Anterior cingulate cortex (tissue), 58 donors: Measurements from ENCODE around the gene ESD.
A peak's percentile ranks its signal among the peaks of the same experiment; 100 is the strongest.
"Not testable (repeated sequence)": the region's sequence is repeated elsewhere in the genome, so short reads cannot be mapped to it uniquely, and the experiment has no call there.

Source experiments
- DNase-seq, 58 donors: peaks; one replicate each; lab custom pipeline; 2025; lab: John Stamatoyannopoulos, UW

The ESD gene

DNA sequence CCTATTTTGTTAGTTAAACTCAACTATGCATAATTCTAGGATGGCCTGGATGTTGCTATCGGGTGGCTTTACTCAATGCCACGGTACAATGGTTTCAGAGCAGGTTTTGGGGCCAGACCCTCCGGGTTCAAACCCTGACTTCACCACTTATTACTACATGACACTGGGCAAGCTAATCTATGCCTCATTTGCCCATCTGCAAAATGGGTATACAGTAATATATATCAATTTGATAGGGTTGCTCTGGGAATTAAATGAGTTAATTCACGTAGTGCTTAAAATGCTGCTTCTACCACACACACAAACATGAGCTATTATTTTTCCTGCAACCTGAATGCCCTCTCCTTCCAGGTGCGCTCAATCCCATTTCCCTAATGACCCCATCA lies 839 bp downstream of the ESD start:
- no peak for DNase-seq

DNA sequence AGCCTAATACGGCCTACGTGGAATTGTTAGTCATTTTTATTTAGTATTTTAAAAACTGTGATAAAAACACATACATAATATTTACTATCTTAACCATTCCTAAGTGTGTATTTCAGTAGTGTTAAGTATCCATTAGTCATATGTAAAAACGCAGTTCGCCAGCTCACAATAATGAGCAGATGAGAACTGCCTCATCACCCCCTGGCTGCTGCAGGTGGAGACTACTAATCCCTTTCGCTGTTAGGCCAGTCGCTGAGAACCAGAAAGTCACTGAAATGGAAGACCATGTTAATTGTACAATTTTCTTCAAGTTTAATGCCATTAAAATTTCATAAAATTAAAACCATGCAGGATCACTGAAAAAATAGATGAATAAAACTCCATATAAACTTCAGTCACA lies 1.6 kb downstream of the ESD start:
- no peak for DNase-seq

DNA sequence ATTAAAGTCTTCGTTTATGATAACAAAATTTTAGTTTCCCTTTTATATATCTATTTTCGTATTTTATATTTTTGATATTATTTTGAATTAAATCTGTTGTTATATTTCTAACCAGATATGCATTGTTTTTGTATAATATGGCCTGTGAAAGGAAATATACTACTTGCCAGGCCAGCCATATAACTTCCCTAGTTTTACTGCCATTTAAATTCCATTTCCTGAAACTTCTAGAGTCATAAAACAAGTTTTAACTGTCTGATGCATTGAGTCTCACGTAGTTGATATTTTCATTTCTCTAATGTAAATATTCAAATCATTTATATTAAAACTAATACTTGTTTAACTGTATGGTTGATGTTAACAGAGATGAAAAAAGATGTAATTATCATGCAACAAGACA lies 13.5 kb downstream of the ESD start:
- DNase-seq = no peak

DNA sequence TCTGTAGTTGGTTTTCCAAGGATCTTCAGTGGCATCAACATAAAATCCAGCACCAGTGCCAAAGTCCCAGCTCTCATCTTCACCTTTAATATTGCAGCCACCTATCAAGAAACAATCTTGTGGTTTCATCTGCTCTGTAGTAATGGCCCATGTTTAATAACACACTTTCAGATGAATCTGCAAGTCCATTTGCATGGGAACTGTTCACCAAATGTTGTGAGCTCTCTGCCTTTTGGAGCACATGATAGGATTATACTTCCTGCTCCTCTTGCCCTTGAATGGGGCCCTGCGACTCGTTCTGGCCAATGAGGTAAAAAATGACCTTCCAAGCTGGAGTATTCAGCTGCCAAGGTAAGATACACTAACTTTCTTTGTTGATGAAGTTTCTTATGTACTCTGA lies 14.3 kb downstream of the ESD start:
- no peak for DNase-seq

DNA sequence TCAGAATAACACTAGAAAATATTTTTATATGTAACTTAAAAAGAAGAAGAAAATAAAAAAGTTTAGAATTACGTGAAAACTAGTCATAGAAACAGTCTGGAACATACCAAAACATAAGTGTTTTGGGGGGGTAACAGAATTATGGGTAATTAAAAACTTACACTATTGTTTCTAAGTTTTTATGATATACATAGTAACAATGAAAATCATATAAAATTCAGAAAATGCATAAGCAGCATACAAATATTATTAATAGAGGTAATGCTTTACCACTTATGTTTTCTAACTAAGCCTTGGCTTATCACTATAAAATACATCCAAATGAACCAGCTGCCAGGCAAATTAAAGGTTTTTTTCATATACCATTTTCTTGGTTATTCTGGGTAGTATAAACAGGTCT lies 14.9 kb downstream of the ESD start:
- DNase-seq = no peak

DNA sequence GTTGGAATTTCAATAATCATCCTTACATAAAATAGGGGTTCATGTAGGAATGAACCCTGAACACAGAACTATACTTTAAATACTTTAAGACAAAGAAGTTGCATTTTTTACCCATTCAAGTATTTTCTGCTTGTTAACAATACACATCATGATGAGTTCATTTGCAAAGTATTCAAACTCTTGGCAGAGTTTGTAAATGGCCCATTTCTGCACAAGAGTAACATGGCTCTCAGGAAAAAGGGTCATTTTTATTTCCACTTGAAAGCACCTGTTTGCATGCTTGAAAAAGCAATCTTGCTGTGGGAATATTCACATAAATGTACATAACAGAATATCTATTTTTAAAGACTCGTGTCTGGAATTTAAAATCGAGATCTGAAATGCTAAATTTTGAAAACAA lies 18.1 kb downstream of the ESD start:
- DNase-seq = no peak

DNA sequence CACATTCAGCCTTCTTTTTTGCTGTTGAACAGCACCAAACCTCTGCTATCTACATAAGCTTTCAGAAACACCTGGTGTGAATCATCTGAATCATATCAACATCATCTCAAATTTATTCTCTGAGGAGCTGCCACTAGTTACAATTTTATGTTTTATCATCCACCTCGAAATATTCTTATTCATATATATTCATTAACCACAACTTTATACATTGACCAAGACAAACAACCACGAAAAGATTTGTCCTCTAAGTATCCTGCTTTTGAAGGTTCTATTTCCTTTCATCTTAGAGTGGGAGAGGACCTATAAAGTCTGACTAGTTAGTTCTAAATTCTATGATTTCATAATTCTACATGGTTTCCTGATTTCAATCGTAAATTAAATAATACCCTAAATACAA lies 18.9 kb downstream of the ESD start:
- DNase-seq = no peak

DNA sequence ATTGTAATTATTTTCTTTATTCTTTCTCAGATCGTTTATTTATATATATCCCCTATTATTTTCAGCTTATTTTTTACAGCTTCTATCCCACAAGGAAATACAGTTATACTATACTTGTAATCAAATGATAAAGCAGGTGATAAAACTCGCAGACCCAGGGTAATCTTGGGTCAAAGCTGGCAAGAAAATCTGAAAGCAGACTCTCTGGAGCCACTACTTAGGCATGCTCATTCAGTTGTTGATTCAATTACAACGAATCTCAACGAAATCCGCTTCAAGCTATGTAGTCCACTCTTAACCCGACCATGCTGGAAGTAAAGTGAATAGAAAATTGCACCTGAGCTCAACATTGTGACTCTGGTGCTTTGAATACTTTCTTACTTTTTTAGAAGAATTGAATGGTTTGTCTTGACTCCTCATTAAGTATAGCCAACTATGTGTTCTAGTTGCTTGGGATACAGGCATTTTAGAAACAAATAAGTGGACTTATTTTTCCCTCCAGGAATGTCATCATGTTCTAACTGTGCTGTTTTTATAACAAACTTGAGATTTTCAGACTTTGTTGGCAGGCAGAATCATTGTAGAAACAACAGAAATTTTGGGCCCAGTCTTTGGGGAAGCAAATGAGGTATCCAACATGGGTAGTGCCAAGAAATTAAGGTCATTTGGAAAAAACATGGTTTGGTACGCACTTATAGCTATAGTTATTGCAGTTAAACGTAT lies 21.4 kb downstream of the ESD start:
- DNase-seq = peak in 1 of 58 donors; percentile 19

DNA sequence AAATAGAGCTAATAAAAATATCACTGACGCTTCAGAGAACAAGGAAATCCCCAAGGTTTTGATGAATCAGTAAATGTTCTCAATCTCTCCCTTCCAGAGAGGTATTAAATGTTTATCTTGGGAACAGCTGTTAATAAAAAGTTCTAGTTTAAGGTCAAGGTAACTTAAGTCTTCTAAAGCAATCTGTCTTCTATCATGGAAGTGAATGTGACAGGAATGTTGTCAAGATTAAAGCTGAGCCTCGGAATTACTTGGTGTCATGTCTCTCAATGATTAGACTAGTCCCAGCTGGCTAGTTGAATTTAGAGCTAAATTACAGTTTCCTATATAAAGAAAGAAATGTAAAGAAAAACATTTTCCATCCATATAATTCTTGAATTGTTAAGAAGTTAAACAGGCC lies 23.4 kb downstream of the ESD start:
- no peak for DNase-seq

DNA sequence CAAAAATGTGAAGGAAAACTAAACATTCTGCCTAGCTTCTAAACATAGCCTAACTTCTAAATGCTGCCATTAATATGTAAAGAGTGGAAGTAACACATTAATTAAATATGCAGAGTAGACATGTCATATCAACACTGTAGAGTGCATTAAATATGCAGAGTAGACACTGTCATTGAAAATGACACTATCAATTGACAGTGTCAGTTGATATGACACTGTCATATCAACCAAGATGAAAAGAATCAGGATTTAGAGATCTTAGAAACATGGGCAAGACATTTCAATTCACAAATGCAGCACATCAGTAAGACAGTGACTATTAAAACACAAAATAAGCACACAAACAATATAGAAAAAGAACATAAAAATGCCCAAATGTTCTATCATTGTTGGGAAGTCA lies 25.3 kb downstream of the ESD start:
- no peak for DNase-seq

DNA sequence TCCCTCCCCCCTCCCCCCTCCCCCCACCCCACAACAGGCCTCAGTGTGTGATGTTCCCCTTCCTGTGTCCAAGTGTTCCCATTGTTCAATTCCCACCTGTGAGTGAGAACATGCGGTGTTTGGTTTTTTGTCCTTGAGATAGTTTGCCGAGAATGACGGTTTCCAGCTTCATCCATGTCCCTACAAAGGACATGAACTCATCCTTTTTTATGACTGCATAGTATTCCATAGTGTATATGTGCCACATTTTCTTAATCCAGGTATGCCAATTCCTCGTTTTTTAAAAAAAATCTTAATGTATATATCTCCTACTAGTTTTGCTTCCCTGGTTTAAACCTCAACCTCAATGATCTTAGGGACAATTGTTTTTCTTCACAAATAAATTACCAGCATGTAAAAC lies 27.0 kb downstream of the ESD start:
- DNase-seq = not testable (repeated sequence)

DNA sequence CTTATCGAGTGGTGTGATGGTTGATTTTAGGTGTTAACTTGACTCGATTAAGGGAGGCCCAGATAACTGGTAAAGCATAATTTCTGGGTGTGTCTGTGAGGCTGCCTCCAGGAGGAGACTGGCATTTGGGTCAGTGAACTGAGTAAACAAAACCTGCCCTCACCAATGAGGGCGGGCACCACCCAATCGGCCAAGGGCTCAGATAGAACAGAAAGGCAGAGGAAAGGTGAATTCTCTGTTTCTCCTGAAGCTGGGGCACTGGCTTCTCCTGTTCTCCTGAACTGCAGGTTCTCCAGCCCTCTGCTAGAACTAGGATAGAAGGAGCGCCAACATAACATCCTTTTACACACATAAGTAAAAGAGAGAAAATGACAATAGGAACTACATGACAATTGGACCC lies 35.1 kb downstream of the ESD start:
- DNase-seq = no peak

DNA sequence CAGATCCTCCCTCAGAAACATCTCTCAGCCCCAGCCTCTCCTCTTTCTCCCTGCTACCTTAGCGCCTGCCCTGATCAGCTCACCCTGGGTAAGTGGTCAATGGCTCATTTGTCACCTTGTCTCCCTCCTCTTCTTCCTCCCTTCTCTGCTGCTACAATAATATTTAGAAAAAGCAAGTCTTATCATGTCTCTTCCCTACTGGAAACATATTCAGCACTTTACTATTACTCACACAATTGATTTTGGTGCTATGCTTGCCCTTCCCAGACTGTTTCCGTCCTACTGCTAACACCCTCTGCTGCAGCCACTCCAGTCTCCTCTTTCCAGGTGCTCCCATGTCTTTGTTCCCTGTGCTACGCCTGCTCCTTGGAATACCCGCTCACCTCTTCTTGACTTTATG lies 35.8 kb downstream of the ESD start:
- no peak for DNase-seq

DNA sequence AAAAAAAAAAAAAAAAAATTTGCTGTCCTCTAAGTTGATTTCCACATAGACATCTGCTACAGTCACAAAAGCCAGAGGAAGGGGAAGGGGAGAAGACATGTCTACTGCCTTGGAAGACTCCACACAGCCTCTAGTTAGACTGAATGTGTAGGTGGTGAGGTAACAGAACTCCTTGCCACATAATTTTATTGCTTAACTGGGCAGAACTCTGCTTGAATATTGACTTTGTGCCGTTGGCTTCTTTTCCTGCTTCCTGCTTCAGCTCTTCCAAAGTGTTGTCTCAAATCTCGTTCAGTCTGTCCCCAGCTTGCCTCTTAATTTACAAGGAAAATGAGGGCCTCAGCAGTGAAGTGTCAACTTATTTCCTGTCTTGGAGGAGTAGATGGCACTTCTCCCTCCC lies 37.1 kb downstream of the ESD start:
- DNase-seq = no peak

DNA sequence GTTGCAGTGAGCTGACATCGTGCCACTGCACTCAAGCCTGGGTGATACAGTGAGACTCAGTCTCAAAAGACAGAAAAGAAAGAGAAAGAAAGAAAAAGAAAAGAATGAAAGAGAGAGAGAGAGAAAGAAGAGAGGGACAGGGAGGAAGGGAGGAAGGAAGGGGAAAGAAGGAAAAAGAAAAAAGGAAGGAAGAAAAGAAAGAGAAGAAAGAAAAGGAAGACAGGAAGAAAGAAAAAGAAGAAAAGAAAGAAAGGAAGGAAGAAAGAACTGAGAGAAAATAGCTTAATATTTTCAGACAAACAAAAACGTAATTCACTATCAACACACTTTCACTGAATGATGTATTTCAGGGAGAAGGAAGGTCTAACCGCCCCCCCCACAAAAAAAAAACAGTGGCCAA lies 39.3 kb downstream of the ESD start:
- DNase-seq = no peak

DNA sequence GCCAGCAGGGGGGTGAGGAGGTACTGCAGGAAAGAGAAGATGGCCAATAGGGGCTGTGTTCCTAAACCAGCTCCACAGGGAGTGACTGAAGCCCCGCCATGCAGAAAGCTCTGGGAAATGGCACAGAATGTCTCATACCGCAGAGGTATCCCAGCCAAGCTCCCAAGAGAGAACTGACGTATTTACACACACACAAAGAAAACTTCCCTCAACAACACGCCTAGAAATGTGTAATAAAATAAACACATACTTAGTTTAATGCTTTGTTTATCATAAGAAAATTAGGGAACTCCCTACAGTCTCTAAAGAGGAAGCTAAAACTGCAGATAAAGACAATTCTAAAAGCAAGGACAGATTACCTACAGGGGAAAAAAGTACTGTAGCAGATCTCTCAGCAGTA lies 40.0 kb downstream of the ESD start:
- no peak for DNase-seq

DNA sequence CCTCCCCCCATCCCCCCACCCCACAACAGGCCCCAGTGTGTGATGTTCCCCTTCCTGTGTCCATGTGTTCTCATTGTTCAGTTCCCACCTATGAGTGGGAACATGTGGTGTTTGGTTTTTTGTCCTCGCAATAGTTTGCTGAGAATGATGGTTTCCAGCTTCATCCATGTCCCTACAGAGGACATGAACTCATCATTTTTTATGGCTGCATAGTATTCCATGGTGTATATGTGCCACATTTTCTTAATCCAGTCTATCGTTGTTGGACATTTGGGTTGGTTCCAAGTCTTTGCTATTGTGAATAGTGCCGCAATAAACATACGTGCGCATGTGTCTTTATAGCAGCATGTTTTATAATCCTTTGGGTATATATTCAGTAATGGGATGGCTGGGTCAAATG lies 41.5 kb downstream of the ESD start:
- not testable (repeated sequence) for DNase-seq

DNA sequence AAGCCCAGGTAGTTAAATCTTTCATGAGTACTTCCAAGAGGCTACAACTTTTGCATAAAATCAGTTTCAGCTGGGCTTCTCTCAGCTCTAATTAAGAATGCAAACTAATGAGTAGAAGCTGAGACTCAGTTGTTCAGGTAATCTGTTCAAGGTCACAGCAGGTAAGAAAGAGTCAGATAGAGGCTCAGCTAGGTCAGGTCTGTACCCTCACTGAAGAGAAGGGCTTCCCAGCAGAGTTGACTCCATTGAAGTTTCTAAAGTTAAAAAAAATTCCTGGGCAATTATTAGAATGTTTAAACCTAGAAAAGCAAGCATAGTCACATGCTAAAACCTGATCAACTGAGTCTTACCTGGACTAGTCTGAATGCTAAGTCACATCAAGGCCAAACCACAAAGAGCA lies 42.1 kb downstream of the ESD start:
- no peak for DNase-seq

DNA sequence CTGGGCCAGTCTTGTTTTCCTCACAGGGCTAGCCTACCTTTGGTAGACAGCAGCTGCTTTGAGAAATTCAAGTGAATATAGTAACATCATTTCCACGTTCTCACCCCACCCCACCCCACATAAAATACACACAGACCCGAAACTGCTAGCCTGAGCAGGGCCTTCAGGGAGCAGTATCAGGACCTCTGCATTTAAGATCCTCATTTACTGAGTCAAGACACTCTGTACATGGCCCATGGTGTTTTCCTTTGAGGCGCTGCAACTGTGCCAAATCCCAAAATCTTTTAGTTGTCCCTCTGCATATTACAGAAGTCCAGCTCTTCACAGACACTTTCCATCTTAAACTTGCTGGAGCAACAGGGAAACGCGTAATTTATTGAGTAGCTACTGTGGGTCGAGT lies 43.0 kb downstream of the ESD start:
- no peak for DNase-seq

DNA sequence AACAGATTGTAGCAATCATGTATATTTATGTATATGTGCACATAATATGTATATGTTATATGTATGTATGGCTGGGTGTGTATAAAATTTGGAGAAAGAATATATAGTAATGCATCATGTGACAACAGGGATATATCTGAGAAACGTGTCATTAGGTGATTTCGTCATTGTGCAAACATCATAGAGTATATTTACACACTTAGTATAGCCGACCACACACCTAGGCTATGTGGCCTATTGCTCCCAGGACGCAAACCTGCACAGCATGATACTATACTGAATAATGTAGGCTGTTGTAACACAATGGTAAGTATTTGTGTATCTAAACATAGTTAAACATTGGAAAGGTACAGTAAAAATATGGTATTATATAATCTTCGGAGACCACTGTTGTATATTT lies 43.8 kb downstream of the ESD start:
- no peak for DNase-seq

DNA sequence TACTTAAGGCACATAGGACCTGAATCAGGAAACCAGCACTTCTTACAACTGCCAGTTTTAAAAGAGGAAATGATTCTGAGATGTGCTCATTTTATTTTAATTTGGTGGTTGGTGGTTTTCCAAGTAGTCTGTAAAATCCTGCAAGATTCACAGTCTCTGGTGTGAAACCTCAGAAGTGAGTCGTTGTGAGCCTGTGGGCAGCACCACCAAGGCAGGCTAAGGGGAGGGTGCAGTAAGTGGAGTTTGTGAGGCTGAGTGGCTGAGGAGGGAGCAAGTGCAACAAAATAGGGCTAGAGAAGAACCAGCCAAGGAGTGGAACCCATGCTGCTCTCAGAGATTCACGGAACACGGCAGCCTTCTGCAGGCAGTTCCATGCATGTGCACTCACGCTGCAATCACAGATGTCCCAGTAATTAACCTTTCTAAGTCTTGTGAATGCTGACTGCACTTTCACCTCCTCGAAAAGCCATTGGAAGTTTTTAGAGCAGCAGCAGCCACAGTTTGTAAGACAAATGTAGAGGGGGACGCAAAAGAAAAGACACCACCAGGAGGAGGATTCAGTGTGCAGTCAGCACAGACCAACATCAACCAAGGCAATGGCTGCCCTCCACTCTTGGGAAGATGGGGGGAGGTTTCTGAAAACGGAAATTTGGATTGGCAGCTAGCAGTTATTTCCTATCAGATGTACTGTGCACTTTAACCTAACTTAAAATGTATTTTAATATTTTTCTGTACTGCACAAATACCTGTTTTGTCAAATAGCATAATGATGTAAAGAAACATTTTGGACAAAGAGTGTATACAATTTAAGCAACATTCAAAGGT lies 44.9 kb downstream of the ESD start:
- DNase-seq = peak in 15 of 58 donors; percentile 2 to 43 (median 4)

DNA sequence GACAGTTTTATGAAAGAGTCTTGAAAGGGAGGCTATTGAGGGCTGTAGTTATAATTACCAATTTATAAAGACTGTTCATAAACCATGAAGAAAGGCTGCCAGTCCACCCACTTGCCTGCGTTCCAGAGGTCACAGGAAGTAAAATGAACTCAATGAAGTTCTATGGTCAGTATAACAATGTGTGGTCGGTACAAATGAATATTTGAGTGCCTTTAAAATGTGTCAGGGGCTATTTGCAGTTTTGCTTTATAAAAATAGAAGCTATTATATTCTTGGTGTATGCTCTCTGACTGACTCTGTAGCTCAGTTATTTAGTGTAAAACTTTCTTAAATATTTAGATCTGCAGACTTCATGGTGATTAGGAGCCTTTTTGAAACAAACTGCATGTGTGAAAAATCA lies 47.0 kb downstream of the ESD start:
- DNase-seq = no peak
